Gastroesophageal sphincter (tissue), 3 donors: Measurements from ENCODE around the gene HSBP1.

Source experiments
- CTCF ChIP-seq, 4 experiments: fragments of 200-600 bp in 2 of 4; fragments of 450-650 bp in 2 of 4; sonication (generic) in 1 of 4; IDR thresholded peaks; one replicate each; pipeline ENCODE4 v1.5.1; 2017 to 2019; ENCODE audit warnings: antibody characterized with exemption in 4 of 4, mild to moderate bottlenecking in 2 of 4, moderate library complexity in 2 of 4
- EP300 ChIP-seq: sonication (generic); formaldehyde crosslinking; IDR thresholded peaks from one replicate; pipeline ENCODE4 v1.6.1; 2017; ENCODE audit warnings: antibody characterized with exemption, mild to moderate bottlenecking
- POLR2A ChIP-seq, 2 donors: fragments of 450-650 bp; IDR thresholded peaks; one replicate each; pipeline ENCODE4 v1.6.1; 2017; ENCODE audit warnings: antibody characterized with exemption in 2 of 2, mild to moderate bottlenecking in 2 of 2, moderate library complexity in 1 of 2
- POLR2AphosphoS5 ChIP-seq: sonication (generic); formaldehyde crosslinking; IDR thresholded peaks from one replicate; pipeline ENCODE4 v1.6.1; 2017; ENCODE audit warnings: antibody characterized with exemption

- TF ChIP-seq POLR2A (IDR thresholded peaks at IDR 0.05) (no peak), CTCF (IDR thresholded peaks at IDR 0.05) (no peak), POLR2AphosphoS5 (no peak), EP300 (no peak)
Measured at GRCh38 chr16:83842291-83842690, 34.5 kb downstream of the HSBP1 start.
